ENCODE data around the gene BHLHE23.
"Not testable (repeated sequence)": the region's sequence is repeated elsewhere in the genome, so short reads cannot be mapped to it uniquely, and the experiment has no call there.

BHLHE23 gene

GRCh38 chr20:62970307-62971210, 36.2 kb downstream of the BHLHE23 start:
- no peak for DNase-seq

- no peak for DNase-seq
These were observed 36.8 kb downstream of the BHLHE23 start for GRCh38 chr20:62969939-62970306.

- no peak for DNase-seq
These were observed 37.5 kb downstream of the BHLHE23 start for GRCh38 chr20:62969179-62969760.

- no peak for DNase-seq
These were observed 38.2 kb downstream of the BHLHE23 start for GRCh38 chr20:62968378-62969178.

GRCh38 chr20:62967628-62968351, 39.0 kb downstream of the BHLHE23 start:
- no peak for DNase-seq

- no peak for DNase-seq
These were observed 39.6 kb downstream of the BHLHE23 start for GRCh38 chr20:62967149-62967501.

GRCh38 chr20:62966212-62967148, 40.3 kb downstream of the BHLHE23 start:
- no peak for DNase-seq

- no peak for DNase-seq
These were observed 41.4 kb downstream of the BHLHE23 start for GRCh38 chr20:62965363-62965771.

- no peak for DNase-seq
These were observed 42.1 kb downstream of the BHLHE23 start for GRCh38 chr20:62964700-62965099.

- DNase-seq = no peak
These were observed 43.0 kb downstream of the BHLHE23 start for GRCh38 chr20:62963614-62964397.

GRCh38 chr20:62962891-62963613, 43.7 kb downstream of the BHLHE23 start:
- DNase-seq = no peak

GRCh38 chr20:62962221-62962879, 44.4 kb downstream of the BHLHE23 start:
- DNase-seq = no peak

GRCh38 chr20:62961799-62962198, 45.0 kb downstream of the BHLHE23 start:
- no peak for DNase-seq

- DNase-seq = no peak
These were observed 45.4 kb downstream of the BHLHE23 start for GRCh38 chr20:62961310-62961783.

- DNase-seq = not testable (repeated sequence)
These were observed 46.1 kb downstream of the BHLHE23 start for GRCh38 chr20:62960446-62961309.

- DNase-seq = no peak
These were observed 46.7 kb downstream of the BHLHE23 start for GRCh38 chr20:62959998-62960436.

GRCh38 chr20:62959101-62959971, 47.4 kb downstream of the BHLHE23 start:
- no peak for DNase-seq

All from NCI-H2081 treated with DMSO at 0.1 percent for 48 hours (cell line).